ENCODE results near the gene TEKT3. TPM values are rescaled to one million over a fixed set of nuclear protein-coding genes. Genes with fewer than 3 reads are reported as not detected.

The TEKT3 gene
- total RNA-seq (under 1 TPM in 2 of 4 donors, not detected in 2; 0.64 to 0.97 TPM), polyA plus RNA-seq (under 1 TPM in 2 of 3 donors, not detected in 1; 0.05 to 0.13 TPM)
- long read RNA-seq, donor 1: 0 reads
- long read RNA-seq, donor 2: 0 reads

- H3K36me3 ChIP-seq (ENCODE audit: insufficient read depth in 1 of 2, low read depth in 1 of 2): no peaks in the 10 kb centered on the region
- H3K4me1 ChIP-seq: peaks cover 3% of the 10 kb centered on the region
- peaks cover 0 to 1% (median 0%) of the 10 kb centered on the region in 3 donors for H3K27me3 ChIP-seq (ENCODE audit: insufficient read depth in 3 of 3, low read length in 2 of 3)
- intact Hi-C loops (cut with DNase I): loop anchor here in 1 of 2 donors (10.0 kb wide), 1 partner anchor 77 kb away; the partner anchor contains the start of gene PMP22
- ATAC-seq: peak; percentile 100
- TF ChIP-seq CTCF (IDR thresholded peaks at IDR 0.05): no peak
- H3K9me3 ChIP-seq: no peaks in the 10 kb centered on the region
- 0 to 1% (median 0%) methylated on average over 28 to 36 of the region's 36 CpGs for WGBS, 3 donors
- no peak within 1 kb of the TSS for H3K27ac ChIP-seq
- H3K4me3 ChIP-seq: peak within 1 kb of the TSS; percentile 73
- peak; percentile 88 to 93 for DNase-seq
Observed at GRCh38 chr17:15341385-15341849, at the start of gene TEKT3. TEKT3 (minus strand) TSS chr17:15341597; CDS start chr17:15331585, 10,012 bp downstream.

- Histone ChIP-seq H3K27me3 (ENCODE audit: insufficient read depth in 3 of 3, low read length in 2 of 3) (no peaks in the 10 kb centered on the region), H3K27ac (no peak overlapping the region), H3K36me3 (ENCODE audit: insufficient read depth in 1 of 2, low read depth in 1 of 2) (no peaks in the 10 kb centered on the region), H3K4me1 (peaks cover 6% of the 10 kb centered on the region), H3K9me3 (peaks cover 9% of the 10 kb centered on the region), H3K4me3 (no peak overlapping the region)
- intact Hi-C loops (cut with DNase I): no loop called here
- 53 to 69% (median 64%) methylated on average over 8 of the region's 8 CpGs for WGBS, 3 donors
- no peak for TF ChIP-seq CTCF (IDR thresholded peaks at IDR 0.05)
- DNase-seq: peak in 1 of 2 donors; percentile 69
- ATAC-seq: no peak
Observed at GRCh38 chr17:15388356-15389041, 47.1 kb upstream of the TEKT3 start.

DNA sequence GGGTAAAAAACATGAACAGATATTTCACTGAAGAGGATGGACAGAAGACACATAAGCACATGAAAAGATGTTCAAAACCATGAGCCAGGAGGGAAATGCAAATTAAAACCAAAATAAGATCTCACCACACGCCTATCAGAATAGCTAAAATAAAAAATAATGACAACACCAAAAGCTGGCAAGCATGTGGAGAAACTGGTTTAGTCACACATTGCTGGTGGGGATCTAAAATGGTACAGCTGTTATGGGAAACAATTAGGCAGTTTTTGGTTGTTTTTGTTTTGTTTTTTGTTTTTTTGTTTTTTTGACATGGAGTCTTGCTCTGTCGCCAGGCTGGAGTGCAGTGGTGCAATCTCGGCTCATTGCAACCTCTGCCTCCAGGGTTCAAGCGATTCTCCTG is 44.7 kb upstream of the TEKT3 start:
- DNase-seq (no peak), ATAC-seq (no peak)
- no peaks in the 10 kb centered on the region for H3K36me3 ChIP-seq (ENCODE audit: insufficient read depth in 1 of 2, low read depth in 1 of 2)
- H3K4me3 ChIP-seq: no peak overlapping the region
- H3K27ac ChIP-seq: no peak overlapping the region
- 68 to 72% (median 71%) methylated on average over 4 of the region's 4 CpGs for WGBS, 3 donors
- no peak for TF ChIP-seq CTCF (IDR thresholded peaks at IDR 0.05)
- H3K27me3 ChIP-seq (ENCODE audit: insufficient read depth in 3 of 3, low read length in 2 of 3): no peaks in the 10 kb centered on the region
- peaks cover 9% of the 10 kb centered on the region for H3K9me3 ChIP-seq
- H3K4me1 ChIP-seq: peaks cover 6% of the 10 kb centered on the region
- intact Hi-C loops (cut with DNase I): no loop called here

- WGBS, 3 donors: 42 to 62% (median 47%) methylated on average over 2 of the region's 2 CpGs
- H3K4me3 ChIP-seq: no peak overlapping the region
- no peak for TF ChIP-seq CTCF (IDR thresholded peaks at IDR 0.05)
- intact Hi-C loops (cut with DNase I): no loop called here
- H3K4me1 ChIP-seq: peaks cover 6% of the 10 kb centered on the region
- H3K36me3 ChIP-seq (ENCODE audit: insufficient read depth in 1 of 2, low read depth in 1 of 2): no peaks in the 10 kb centered on the region
- H3K9me3 ChIP-seq: peaks cover 9% of the 10 kb centered on the region
- H3K27ac ChIP-seq: no peak overlapping the region
- DNase-seq (no peak), ATAC-seq (no peak)
- H3K27me3 ChIP-seq (ENCODE audit: insufficient read depth in 3 of 3, low read length in 2 of 3): no peaks in the 10 kb centered on the region
Observed at GRCh38 chr17:15385305-15385704, 43.9 kb upstream of the TEKT3 start.
